CD4-positive, alpha-beta T cell treated with Interleukin-4 for 1 hour (primary cell): Measurements from ENCODE around the gene SFMBT1.
A peak's percentile ranks its signal among the peaks of the same experiment; 100 is the strongest.

Experiments
- DNase-seq, 2 donors: peaks; one replicate each; pipeline ENCODE4 v3.0.0-alpha.2; 2020 to 2022

Gene SFMBT1

GRCh38 chr3:52983828-52984227 lies 62.0 kb downstream of the SFMBT1 start:
- DNase-seq, result no peak

- peak; percentile 55 to 63 for DNase-seq
These were observed 62.5 kb downstream of the SFMBT1 start for GRCh38 chr3:52983336-52983807.

- DNase-seq, result no peak
These were observed 63.0 kb downstream of the SFMBT1 start for GRCh38 chr3:52982839-52983238.

- no peak for DNase-seq
These were observed 66.5 kb downstream of the SFMBT1 start for GRCh38 chr3:52979190-52979983.

GRCh38 chr3:52978109-52978754 lies 67.6 kb downstream of the SFMBT1 start:
- no peak for DNase-seq

GRCh38 chr3:52973806-52974205 lies 72.1 kb downstream of the SFMBT1 start:
- DNase-seq, result no peak

- DNase-seq, result no peak
These were observed 74.0 kb downstream of the SFMBT1 start for GRCh38 chr3:52971895-52972294.

- DNase-seq, result no peak
These were observed 78.5 kb downstream of the SFMBT1 start for GRCh38 chr3:52967398-52967797.

GRCh38 chr3:52962160-52962559 lies 83.7 kb downstream of the SFMBT1 start:
- DNase-seq, result no peak

- no peak for DNase-seq
These were observed 86.1 kb downstream of the SFMBT1 start for GRCh38 chr3:52959773-52960172.

GRCh38 chr3:52939600-52939999 lies 106.3 kb downstream of the SFMBT1 start:
- DNase-seq, result no peak

- peak; percentile 53 to 62 for DNase-seq
These were observed 111.0 kb downstream of the SFMBT1 start for GRCh38 chr3:52934630-52935530.

- no peak for DNase-seq
These were observed 114.0 kb downstream of the SFMBT1 start for GRCh38 chr3:52931889-52932288.

GRCh38 chr3:52931328-52931727 lies 114.5 kb downstream of the SFMBT1 start:
- no peak for DNase-seq

GRCh38 chr3:52930748-52931147 lies 115.1 kb downstream of the SFMBT1 start:
- no peak for DNase-seq

GRCh38 chr3:52926554-52926953 lies 119.3 kb downstream of the SFMBT1 start:
- DNase-seq, result no peak

GRCh38 chr3:52925405-52926313 lies 120.2 kb downstream of the SFMBT1 start:
- no peak for DNase-seq

- no peak for DNase-seq
These were observed 121.9 kb downstream of the SFMBT1 start for GRCh38 chr3:52923963-52924362.

- no peak for DNase-seq
These were observed 125.0 kb downstream of the SFMBT1 start for GRCh38 chr3:52920841-52921240.

- DNase-seq, result no peak
These were observed 128.8 kb downstream of the SFMBT1 start for GRCh38 chr3:52917044-52917443.

GRCh38 chr3:52915294-52915693 lies 130.6 kb downstream of the SFMBT1 start:
- DNase-seq, result no peak
